ENCODE results near the gene CCDC117. TPM values are rescaled to one million over a fixed set of nuclear protein-coding genes. Genes with fewer than 3 reads are reported as not detected.
A peak's percentile ranks its signal among the peaks of the same experiment; 100 is the strongest.

CCDC117 gene
- total and polyA plus RNA-seq, 4 donors: 8.1 to 24.0 (median 16.2) TPM

DNA sequence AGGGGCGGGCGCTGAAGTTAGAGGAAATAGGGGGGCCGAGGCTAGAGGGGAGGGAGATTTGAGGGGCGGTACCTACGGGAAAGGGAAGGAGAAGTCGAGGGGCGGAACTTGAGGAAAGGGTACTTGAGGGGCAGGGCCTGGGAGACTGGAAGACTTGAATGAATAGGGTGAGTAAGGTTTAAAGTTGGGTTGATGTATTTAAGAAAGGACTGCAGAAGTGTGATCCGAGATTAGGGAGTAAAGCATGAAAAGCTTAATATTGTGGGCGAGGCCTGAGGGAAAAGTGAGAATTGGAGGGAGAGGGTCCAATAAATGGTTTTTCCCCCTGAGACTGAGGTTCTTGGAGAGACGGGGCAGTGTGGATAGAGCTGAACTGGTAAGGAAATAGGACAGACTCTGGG lies 29.9 kb upstream of the CCDC117 start:
- H3K9ac ChIP-seq (ENCODE audit: low read depth in 1 of 2, low read length in 2 of 2): peak overlapping the region; percentile 96 to 99
- peak overlapping the region; percentile 79 to 94 (median 88) for H3K4me3 ChIP-seq (ENCODE audit: low read depth in 1 of 3, low read length in 3 of 3)
- H3K4me1 ChIP-seq (ENCODE audit: control insufficient read depth in 4 of 4, insufficient read depth in 4 of 4, low read length in 3 of 4): peaks cover 3 to 27% (median 18%) of the 10 kb centered on the region in 4 donors
- H3K36me3 ChIP-seq (ENCODE audit: control insufficient read depth in 4 of 4, insufficient read depth in 3 of 4, low read depth in 1 of 4, low read length in 3 of 4): peaks cover 0 to 16% (median 9%) of the 10 kb centered on the region in 4 donors
- no peaks in the 10 kb centered on the region for H3K9me3 ChIP-seq (ENCODE audit: control insufficient read depth in 4 of 4, low read length in 3 of 4)
- peak overlapping the region; percentile 97 to 98 for H3K27ac ChIP-seq (ENCODE audit: low read depth in 1 of 2, low read length in 2 of 2)
- 6% methylated on average over 10 of the region's 10 CpGs for WGBS
- TF ChIP-seq CTCF (IDR thresholded peaks at IDR 0.05; ENCODE audit: low read depth, low read length, missing input control) (no peak), RAD21 (IDR thresholded peaks at IDR 0.05) (no peak), GABPA (IDR thresholded peaks at IDR 0.05 in 1 of 2, conservative IDR thresholded peaks at IDR 0.05 in 1 of 2) (no peak), FOXA2 (IDR thresholded peaks at IDR 0.05) (no peak), YY1 (IDR thresholded peaks at IDR 0.05) (no peak), RXRA (IDR thresholded peaks at IDR 0.05) (no peak), JUND (IDR thresholded peaks at IDR 0.05) (no peak), HNF4G (IDR thresholded peaks at IDR 0.05) (no peak), HNF4A (conservative IDR thresholded peaks at IDR 0.05) (no peak), SP1 (IDR thresholded peaks at IDR 0.05) (no peak), ZBTB33 (IDR thresholded peaks at IDR 0.05) (no peak), TAF1 (conservative IDR thresholded peaks at IDR 0.05) (no peak), EGR1 (IDR thresholded peaks at IDR 0.05; ENCODE audit: low read depth in 2 of 2) (no peak), NR2F2 (IDR thresholded peaks at IDR 0.05) (no peak), FOXA1 (IDR thresholded peaks at IDR 0.05) (no peak)
- TF ChIP-seq, protein P1, sequence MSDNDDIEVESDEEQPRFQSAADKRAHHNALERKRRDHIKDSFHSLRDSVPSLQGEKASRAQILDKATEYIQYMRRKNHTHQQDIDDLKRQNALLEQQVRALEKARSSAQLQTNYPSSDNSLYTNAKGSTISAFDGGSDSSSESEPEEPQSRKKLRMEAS (IDR thresholded peaks at IDR 0.05): no peak
- TF ChIP-seq, protein P2, sequence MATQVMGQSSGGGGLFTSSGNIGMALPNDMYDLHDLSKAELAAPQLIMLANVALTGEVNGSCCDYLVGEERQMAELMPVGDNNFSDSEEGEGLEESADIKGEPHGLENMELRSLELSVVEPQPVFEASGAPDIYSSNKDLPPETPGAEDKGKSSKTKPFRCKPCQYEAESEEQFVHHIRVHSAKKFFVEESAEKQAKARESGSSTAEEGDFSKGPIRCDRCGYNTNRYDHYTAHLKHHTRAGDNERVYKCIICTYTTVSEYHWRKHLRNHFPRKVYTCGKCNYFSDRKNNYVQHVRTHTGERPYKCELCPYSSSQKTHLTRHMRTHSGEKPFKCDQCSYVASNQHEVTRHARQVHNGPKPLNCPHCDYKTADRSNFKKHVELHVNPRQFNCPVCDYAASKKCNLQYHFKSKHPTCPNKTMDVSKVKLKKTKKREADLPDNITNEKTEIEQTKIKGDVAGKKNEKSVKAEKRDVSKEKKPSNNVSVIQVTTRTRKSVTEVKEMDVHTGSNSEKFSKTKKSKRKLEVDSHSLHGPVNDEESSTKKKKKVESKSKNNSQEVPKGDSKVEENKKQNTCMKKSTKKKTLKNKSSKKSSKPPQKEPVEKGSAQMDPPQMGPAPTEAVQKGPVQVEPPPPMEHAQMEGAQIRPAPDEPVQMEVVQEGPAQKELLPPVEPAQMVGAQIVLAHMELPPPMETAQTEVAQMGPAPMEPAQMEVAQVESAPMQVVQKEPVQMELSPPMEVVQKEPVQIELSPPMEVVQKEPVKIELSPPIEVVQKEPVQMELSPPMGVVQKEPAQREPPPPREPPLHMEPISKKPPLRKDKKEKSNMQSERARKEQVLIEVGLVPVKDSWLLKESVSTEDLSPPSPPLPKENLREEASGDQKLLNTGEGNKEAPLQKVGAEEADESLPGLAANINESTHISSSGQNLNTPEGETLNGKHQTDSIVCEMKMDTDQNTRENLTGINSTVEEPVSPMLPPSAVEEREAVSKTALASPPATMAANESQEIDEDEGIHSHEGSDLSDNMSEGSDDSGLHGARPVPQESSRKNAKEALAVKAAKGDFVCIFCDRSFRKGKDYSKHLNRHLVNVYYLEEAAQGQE (IDR thresholded peaks at IDR 0.05): no peak
- H3K27me3 ChIP-seq (ENCODE audit: control insufficient read depth in 4 of 4, insufficient read depth in 4 of 4, low read length in 3 of 4): no peaks in the 10 kb centered on the region
- no peak for DNase-seq (ENCODE audit: low spot score)

DNA sequence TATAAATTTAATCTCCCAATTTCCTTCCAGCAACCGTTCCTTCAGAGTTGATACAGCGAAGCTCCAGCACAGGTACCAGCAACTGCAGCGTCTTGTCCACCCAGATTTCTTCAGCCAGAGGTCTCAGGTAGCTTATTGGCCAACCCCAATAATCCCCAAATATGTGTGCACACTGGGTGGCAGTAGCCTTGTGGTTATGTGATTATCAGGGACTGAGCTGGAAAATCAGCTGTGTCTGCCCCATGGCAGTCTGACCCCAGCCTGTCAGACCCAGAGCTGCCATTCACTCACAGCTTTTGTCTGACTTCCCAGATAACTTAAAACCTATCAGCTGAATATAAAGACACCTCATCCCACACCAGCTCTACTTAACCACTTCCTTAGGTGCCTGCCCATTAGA lies 28.6 kb upstream of the CCDC117 start:
- no peak overlapping the region for H3K4me3 ChIP-seq (ENCODE audit: low read depth in 1 of 3, low read length in 3 of 3)
- H3K27ac ChIP-seq (ENCODE audit: low read depth in 1 of 2, low read length in 2 of 2): no peak overlapping the region
- peaks cover 0 to 18% (median 11%) of the 10 kb centered on the region in 4 donors for H3K36me3 ChIP-seq (ENCODE audit: control insufficient read depth in 4 of 4, insufficient read depth in 3 of 4, low read depth in 1 of 4, low read length in 3 of 4)
- H3K4me1 ChIP-seq (ENCODE audit: control insufficient read depth in 4 of 4, insufficient read depth in 4 of 4, low read length in 3 of 4): peaks cover 3 to 29% (median 18%) of the 10 kb centered on the region in 4 donors
- no peaks in the 10 kb centered on the region for H3K9me3 ChIP-seq (ENCODE audit: control insufficient read depth in 4 of 4, low read length in 3 of 4)
- no peak for DNase-seq (ENCODE audit: low spot score)
- H3K27me3 ChIP-seq (ENCODE audit: control insufficient read depth in 4 of 4, insufficient read depth in 4 of 4, low read length in 3 of 4): no peaks in the 10 kb centered on the region
- no peak for TF ChIP-seq FOXA2 (IDR thresholded peaks at IDR 0.05)
- TF ChIP-seq JUND (IDR thresholded peaks at IDR 0.05): no peak
- TF ChIP-seq, protein P1 (IDR thresholded peaks at IDR 0.05): no peak
- no peak for TF ChIP-seq TAF1 (conservative IDR thresholded peaks at IDR 0.05)
- no peak for TF ChIP-seq SP1 (IDR thresholded peaks at IDR 0.05)
- no peak for TF ChIP-seq RXRA (IDR thresholded peaks at IDR 0.05)
- no peak for TF ChIP-seq NR2F2 (IDR thresholded peaks at IDR 0.05)
- no peak for TF ChIP-seq ZBTB33 (IDR thresholded peaks at IDR 0.05)
- TF ChIP-seq, protein P3, sequence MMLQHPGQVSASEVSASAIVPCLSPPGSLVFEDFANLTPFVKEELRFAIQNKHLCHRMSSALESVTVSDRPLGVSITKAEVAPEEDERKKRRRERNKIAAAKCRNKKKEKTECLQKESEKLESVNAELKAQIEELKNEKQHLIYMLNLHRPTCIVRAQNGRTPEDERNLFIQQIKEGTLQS (IDR thresholded peaks at IDR 0.05): no peak
- no peak for TF ChIP-seq HNF4A (conservative IDR thresholded peaks at IDR 0.05)
- WGBS: 98% methylated on average over 3 of the region's 3 CpGs
- no peak overlapping the region for H3K9ac ChIP-seq (ENCODE audit: low read depth in 1 of 2, low read length in 2 of 2)

Measured in liver (tissue), 9 donors.